ENCODE measurements around the gene STMN1. TPM values are rescaled to one million over a fixed set of nuclear protein-coding genes. Genes with fewer than 3 reads are reported as not detected.

STMN1 gene
- total and polyA plus RNA-seq, 10 donors, result 40.3 to 174 (median 48.3) TPM

DNA sequence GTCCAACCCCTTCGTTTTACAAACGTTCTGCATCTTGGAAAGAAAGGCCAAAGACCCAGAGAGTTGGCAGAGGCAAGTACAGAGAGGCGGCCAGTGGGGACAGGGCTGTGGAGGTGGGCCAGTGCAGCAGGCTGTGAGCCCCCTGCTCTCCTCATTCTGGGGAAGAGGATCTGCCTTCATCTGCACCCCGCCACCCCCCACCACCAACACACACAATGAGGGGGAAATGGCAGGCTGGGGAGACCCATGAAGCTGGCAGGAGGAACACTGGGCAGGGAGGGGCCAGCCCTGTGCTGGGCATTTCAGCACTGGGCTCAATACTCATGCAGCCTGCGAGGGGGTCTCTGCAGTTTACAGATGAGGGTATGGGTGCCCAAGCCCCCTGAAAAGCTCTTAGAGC lies 14.6 kb downstream of the STMN1 start:
- WGBS, 5 donors, result 87 to 90% (median 89%) methylated on average over 5 of the region's 5 CpGs
- no peaks in the 10 kb centered on the region for H3K9me3 ChIP-seq
- H3K27ac ChIP-seq, result peak overlapping the region; percentile 7 to 71 (median 44)
- H3K4me1 ChIP-seq, result peaks cover 9 to 37% (median 13%) of the 10 kb centered on the region in 6 donors
- intact Hi-C loops (cut with DNase I; ENCODE audit: low total_unique reads), result no loop called here
- DNase-seq, result no peak
- no peaks in the 10 kb centered on the region for H3K27me3 ChIP-seq (replicated peaks in 1 of 7)
- no peaks in the 10 kb centered on the region for H3K36me3 ChIP-seq
- H3K4me3 ChIP-seq, result no peak overlapping the region
- TF ChIP-seq POLR2AphosphoS5 (IDR thresholded peaks at IDR 0.05) (no peak), POLR2A (IDR thresholded peaks at IDR 0.05) (no peak)
- TF ChIP-seq, protein P1, sequence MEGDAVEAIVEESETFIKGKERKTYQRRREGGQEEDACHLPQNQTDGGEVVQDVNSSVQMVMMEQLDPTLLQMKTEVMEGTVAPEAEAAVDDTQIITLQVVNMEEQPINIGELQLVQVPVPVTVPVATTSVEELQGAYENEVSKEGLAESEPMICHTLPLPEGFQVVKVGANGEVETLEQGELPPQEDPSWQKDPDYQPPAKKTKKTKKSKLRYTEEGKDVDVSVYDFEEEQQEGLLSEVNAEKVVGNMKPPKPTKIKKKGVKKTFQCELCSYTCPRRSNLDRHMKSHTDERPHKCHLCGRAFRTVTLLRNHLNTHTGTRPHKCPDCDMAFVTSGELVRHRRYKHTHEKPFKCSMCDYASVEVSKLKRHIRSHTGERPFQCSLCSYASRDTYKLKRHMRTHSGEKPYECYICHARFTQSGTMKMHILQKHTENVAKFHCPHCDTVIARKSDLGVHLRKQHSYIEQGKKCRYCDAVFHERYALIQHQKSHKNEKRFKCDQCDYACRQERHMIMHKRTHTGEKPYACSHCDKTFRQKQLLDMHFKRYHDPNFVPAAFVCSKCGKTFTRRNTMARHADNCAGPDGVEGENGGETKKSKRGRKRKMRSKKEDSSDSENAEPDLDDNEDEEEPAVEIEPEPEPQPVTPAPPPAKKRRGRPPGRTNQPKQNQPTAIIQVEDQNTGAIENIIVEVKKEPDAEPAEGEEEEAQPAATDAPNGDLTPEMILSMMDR (IDR thresholded peaks at IDR 0.05 in 8 of 11, conservative IDR thresholded peaks at IDR 0.05 in 3 of 11), result no peak

DNA sequence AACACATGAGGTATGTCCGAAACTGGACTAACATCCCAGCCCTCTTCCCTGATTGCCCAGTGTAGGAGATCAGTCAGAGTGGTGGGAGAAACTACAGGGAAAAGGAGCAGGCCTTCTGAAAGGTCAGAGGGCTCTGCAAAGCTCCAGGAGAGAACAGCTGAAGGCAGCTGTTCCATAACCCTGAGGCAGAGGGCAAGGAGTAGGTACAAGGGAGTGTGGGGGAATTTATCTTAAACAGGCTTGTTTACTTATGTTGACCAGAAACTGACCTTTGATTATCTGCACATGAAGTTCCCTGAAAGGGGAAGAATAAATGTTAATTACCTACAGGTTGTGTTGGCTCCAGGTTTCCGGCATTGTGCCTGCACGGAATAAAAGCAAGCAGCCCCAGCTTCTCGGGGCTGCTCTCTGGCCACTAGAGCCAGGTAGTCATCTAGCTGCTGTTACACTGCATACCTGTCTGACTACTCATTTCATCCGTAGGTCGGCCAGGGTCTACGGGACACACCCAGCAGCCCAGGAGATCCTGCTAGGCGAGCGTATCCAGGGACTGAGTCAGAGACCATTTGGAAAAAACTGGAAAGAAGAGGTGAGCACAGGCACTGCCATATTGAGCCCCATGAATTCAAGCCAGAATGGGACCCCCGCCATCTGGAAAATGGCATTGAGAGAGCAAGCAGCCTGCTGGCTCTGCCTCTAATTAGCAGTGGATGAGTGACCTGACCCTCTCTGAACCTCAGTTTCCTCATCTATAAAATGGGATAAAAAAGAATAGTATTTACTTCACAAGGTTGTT lies 15.8 kb downstream of the STMN1 start:
- TF ChIP-seq POLR2AphosphoS5 (IDR thresholded peaks at IDR 0.05) (no peak), POLR2A (IDR thresholded peaks at IDR 0.05) (no peak)
- TF ChIP-seq, protein P1 (IDR thresholded peaks at IDR 0.05 in 8 of 11, conservative IDR thresholded peaks at IDR 0.05 in 3 of 11), result no peak
- H3K9me3 ChIP-seq, result no peaks in the 10 kb centered on the region
- no peak overlapping the region for H3K4me3 ChIP-seq
- peaks cover 4 to 25% (median 5%) of the 10 kb centered on the region in 6 donors for H3K4me1 ChIP-seq
- WGBS, 5 donors, result 89 to 96% (median 95%) methylated on average over 10 of the region's 10 CpGs
- intact Hi-C loops (cut with DNase I; ENCODE audit: low total_unique reads), result no loop called here
- DNase-seq, result peak; percentile 6
- H3K27ac ChIP-seq, result peak overlapping the region in 1 of 8 donors; percentile 8
- H3K36me3 ChIP-seq, result no peaks in the 10 kb centered on the region
- H3K27me3 ChIP-seq (replicated peaks in 1 of 7), result no peaks in the 10 kb centered on the region

DNA sequence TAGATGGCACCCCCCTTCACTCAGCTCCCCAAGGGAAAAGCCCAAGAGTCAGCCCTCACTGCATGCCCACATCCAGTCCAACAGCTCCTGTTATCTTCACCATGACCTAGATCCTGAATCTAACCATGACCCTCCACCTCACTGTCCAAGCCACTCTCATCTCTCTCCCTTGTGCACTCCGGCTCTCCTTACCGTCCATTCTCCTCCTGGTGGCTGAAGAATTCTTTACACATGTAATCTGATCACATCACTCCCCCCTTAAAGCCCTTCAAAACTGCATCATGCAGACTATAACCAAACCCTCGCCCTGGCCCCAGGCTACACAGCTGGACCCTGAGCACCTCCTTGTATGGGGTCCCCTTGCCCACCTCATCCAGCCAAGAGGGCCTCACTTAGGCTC lies 16.7 kb downstream of the STMN1 start:
- peaks cover 0 to 17% (median 0%) of the 10 kb centered on the region in 6 donors for H3K4me1 ChIP-seq
- peak; percentile 23 for DNase-seq
- no peaks in the 10 kb centered on the region for H3K9me3 ChIP-seq
- 76 to 95% (median 90%) methylated on average over 3 of the region's 3 CpGs for WGBS, 5 donors
- H3K4me3 ChIP-seq, result no peak overlapping the region
- intact Hi-C loops (cut with DNase I; ENCODE audit: low total_unique reads), result no loop called here
- no peaks in the 10 kb centered on the region for H3K27me3 ChIP-seq (replicated peaks in 1 of 7)
- no peaks in the 10 kb centered on the region for H3K36me3 ChIP-seq
- H3K27ac ChIP-seq, result no peak overlapping the region
- TF ChIP-seq POLR2A (IDR thresholded peaks at IDR 0.05) (no peak), POLR2AphosphoS5 (IDR thresholded peaks at IDR 0.05) (no peak)
- TF ChIP-seq, protein P1 (IDR thresholded peaks at IDR 0.05 in 8 of 11, conservative IDR thresholded peaks at IDR 0.05 in 3 of 11), result no peak

DNA sequence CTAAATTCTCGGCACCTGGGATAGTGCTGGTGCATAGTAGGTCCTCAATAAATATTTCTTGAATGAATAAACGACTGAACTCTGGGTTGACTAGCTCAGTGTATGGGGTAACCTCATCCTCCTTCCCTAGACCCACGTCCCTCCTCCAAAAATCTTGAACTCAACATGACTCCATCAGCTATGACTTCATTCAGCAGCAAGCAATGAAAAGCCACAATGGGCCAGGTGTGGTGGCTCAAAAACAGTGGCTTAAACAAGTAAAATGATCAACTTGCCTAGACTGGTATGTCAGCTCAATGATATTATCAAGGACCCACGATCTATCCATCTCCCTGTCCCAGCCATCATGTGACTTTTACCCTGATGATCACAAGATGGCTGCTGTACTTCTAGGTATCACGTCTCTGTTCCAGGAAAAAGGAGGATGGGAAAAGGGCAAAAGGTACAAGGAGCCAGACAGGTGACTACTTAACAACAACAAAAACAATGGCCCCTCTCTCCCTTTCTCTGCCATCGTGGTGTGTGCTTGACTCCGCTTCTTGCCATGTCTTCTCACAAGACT lies 17.7 kb downstream of the STMN1 start:
- H3K9me3 ChIP-seq, result no peaks in the 10 kb centered on the region
- TF ChIP-seq, protein P1 (IDR thresholded peaks at IDR 0.05 in 8 of 11, conservative IDR thresholded peaks at IDR 0.05 in 3 of 11), result no peak
- TF ChIP-seq POLR2A (IDR thresholded peaks at IDR 0.05) (no peak), POLR2AphosphoS5 (IDR thresholded peaks at IDR 0.05) (no peak)
- intact Hi-C loops (cut with DNase I; ENCODE audit: low total_unique reads), result no loop called here
- H3K27ac ChIP-seq, result no peak overlapping the region
- no peaks in the 10 kb centered on the region for H3K27me3 ChIP-seq (replicated peaks in 1 of 7)
- H3K36me3 ChIP-seq, result no peaks in the 10 kb centered on the region
- no peak overlapping the region for H3K4me3 ChIP-seq
- DNase-seq, result no peak
- 78 to 94% (median 82%) methylated on average over 7 of the region's 7 CpGs for WGBS, 5 donors
- H3K4me1 ChIP-seq, result peaks cover 0 to 17% (median 0%) of the 10 kb centered on the region in 6 donors
